Measurements from ENCODE around the gene UBALD2.

DNA sequence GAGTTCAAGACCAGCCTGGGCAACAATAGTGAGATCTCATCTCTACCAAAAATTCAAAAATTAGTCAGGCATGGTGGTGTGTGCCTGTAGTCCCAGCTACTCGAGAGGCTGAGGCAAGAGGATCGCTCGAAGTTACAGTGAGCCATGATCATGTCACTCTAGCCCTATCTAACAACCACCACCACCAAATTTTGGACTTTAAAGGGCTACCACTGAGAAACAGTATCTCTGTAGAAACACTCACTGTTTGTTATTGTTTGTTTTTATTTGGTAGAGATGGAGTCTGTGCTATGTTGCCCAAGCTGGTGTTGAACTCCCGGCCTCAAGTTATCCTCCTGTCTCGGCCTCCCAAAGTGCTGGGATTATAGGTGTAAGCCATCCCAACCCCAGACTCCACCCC, 1.3 kb upstream of the UBALD2 start:
- TF ChIP-seq, protein P1, sequence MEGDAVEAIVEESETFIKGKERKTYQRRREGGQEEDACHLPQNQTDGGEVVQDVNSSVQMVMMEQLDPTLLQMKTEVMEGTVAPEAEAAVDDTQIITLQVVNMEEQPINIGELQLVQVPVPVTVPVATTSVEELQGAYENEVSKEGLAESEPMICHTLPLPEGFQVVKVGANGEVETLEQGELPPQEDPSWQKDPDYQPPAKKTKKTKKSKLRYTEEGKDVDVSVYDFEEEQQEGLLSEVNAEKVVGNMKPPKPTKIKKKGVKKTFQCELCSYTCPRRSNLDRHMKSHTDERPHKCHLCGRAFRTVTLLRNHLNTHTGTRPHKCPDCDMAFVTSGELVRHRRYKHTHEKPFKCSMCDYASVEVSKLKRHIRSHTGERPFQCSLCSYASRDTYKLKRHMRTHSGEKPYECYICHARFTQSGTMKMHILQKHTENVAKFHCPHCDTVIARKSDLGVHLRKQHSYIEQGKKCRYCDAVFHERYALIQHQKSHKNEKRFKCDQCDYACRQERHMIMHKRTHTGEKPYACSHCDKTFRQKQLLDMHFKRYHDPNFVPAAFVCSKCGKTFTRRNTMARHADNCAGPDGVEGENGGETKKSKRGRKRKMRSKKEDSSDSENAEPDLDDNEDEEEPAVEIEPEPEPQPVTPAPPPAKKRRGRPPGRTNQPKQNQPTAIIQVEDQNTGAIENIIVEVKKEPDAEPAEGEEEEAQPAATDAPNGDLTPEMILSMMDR (IDR thresholded peaks at IDR 0.05): no peak
- TF ChIP-seq POLR2A (IDR thresholded peaks at IDR 0.05): no peak
